HepG2 (cell line): ENCODE data around the gene JPH3. TPM values are rescaled to one million over a fixed set of nuclear protein-coding genes. Genes with fewer than 3 reads are reported as not detected.

ENCODE experiments used
- ATAC-seq: fragments of 200-7000 bp; cut with Tn5 transposase; 3 replicates; pipeline ENCODE4 v1.9.1; 2020; ENCODE audit warnings: mild to moderate bottlenecking, moderate library complexity
- BruUV-seq: library from RNA; stranded (reverse); fragments of 400-500 nt; replicated peaks from 2 replicates; lab custom pipeline; 2021; lab: Mats Ljungman, UMichigan
- CTCF ChIA-PET: fragments of 300-600 bp; formaldehyde crosslinking; extraction: SDS; loops from one replicate; lab custom pipeline; 2021; ENCODE audit warnings: low total read pairs, inconsistent platforms, low intra/inter-chr PET ratio; lab: Yijun Ruan, JAX
- POLR2A ChIA-PET: fragments of 350-600 bp; sonication (Branson Sonifier 250); formaldehyde crosslinking; loops from one replicate; lab custom pipeline; 2020; ENCODE audit warnings: antibody characterized with exemption, inconsistent platforms; lab: Yijun Ruan, JAX
- DNase-seq: peaks from one replicate; pipeline ENCODE4 v3.0.0-alpha.2; 2015; ENCODE audit warnings: low spot score
- FAIRE-seq: peaks from 3 replicates; lab custom pipeline; 2011; peaks lifted over from hg19 to GRCh38; lab: Jason Lieb, UNC
- H2AFZ ChIP-seq: one replicate; pipeline ENCODE4 v1.6.1; 2011; ENCODE audit warnings: low read length, inconsistent platforms
- H3K27ac ChIP-seq: fragments of 300-600 bp; 3 replicates; pipeline ENCODE4 v1.8.0; 2011; ENCODE audit warnings: mixed run types, mild to moderate bottlenecking, mixed read lengths, low read length, inconsistent platforms; ENCODE audit not compliant: insufficient read depth; ENCODE audit errors: extremely low read length
- H3K27me3 ChIP-seq, 2 experiments: fragments of 200-600 bp in 1 of 2; 2 replicates in 1 of 2; 3 replicates in 1 of 2; pipeline versions ENCODE4 v1.6.0 to v1.8.0; 2011; ENCODE audit warnings: low read length in 2 of 2, mild to moderate bottlenecking in 2 of 2, moderate library complexity in 2 of 2, inconsistent platforms in 1 of 2; ENCODE audit not compliant: insufficient read depth in 2 of 2, control insufficient read depth in 1 of 2
- H3K36me3 ChIP-seq, 2 experiments: fragments of 200-600 bp in 1 of 2; replicated peaks in 1 of 2; 2 replicates in 1 of 2; 3 replicates in 1 of 2; pipeline versions ENCODE4 v1.5.1 to v1.8.0; 2011; ENCODE audit warnings: low read length in 2 of 2, inconsistent platforms in 1 of 2; ENCODE audit not compliant: insufficient read depth in 2 of 2, control insufficient read depth in 1 of 2
- H3K4me1 ChIP-seq: 2 replicates; pipeline ENCODE4 v1.5.1; 2012; ENCODE audit warnings: low read length, inconsistent platforms; ENCODE audit not compliant: insufficient read depth
- H3K4me2 ChIP-seq: 2 replicates; pipeline ENCODE4 v1.6.0; 2011; ENCODE audit warnings: low read depth, low read length, inconsistent platforms
- H3K4me3 ChIP-seq, 3 experiments: fragments of 200-600 bp in 1 of 3; sonication (generic), shearing (Covaris generic) in 1 of 3; replicated peaks in 1 of 3; 2 replicates each; pipeline ENCODE4 v1.5.1; 2011 to 2016; ENCODE audit warnings: low read length in 3 of 3, inconsistent platforms in 2 of 3, low read depth in 2 of 3, mild to moderate bottlenecking in 2 of 3, control low read depth in 1 of 3, mixed read lengths in 1 of 3; ENCODE audit not compliant: insufficient read depth in 1 of 3
- H3K79me2 ChIP-seq: one replicate; pipeline ENCODE4 v1.6.1; 2011; ENCODE audit warnings: low read length, inconsistent platforms; ENCODE audit not compliant: insufficient read depth
- H3K9ac ChIP-seq: 2 replicates; pipeline ENCODE4 v1.6.0; 2011; ENCODE audit warnings: mild to moderate bottlenecking, low read depth, low read length, inconsistent platforms; ENCODE audit not compliant: insufficient read depth
- H3K9me3 ChIP-seq: 2 replicates; pipeline ENCODE4 v1.5.1; 2012; ENCODE audit warnings: mild to moderate bottlenecking, low read length
- H4K20me1 ChIP-seq: 2 replicates; pipeline ENCODE4 v1.6.0; 2011; ENCODE audit warnings: inconsistent platforms, mild to moderate bottlenecking, low read length, moderate library complexity; ENCODE audit not compliant: insufficient read depth
- ARHGAP35 ChIP-seq: sonication (generic); formaldehyde crosslinking; IDR thresholded peaks from 2 replicates; pipeline ENCODE4 v1.9.0; 2022; ENCODE audit warnings: mild to moderate bottlenecking, inconsistent platforms, moderate library complexity, missing genetic modification reagents, borderline replicate concordance
- ATF4 ChIP-seq, 2 experiments: fragments of 450-650 bp in 1 of 2; sonication (generic) in 1 of 2; formaldehyde crosslinking; IDR thresholded peaks; 2 replicates each; pipeline versions ENCODE4 v1.5.0 to v1.8.0; 2020 to 2022; ENCODE audit warnings: mild to moderate bottlenecking in 1 of 2, missing genetic modification reagents in 1 of 2
- EZH2 ChIP-seq: conservative IDR thresholded peaks from 2 replicates; pipeline ENCODE4 v1.6.1; 2012; ENCODE audit warnings: mild to moderate bottlenecking, low read depth, low read length, moderate library complexity
- HNRNPK ChIP-seq: fragments of 200-400 bp; formaldehyde crosslinking; IDR thresholded peaks from 2 replicates; pipeline ENCODE4 v1.6.1; 2018; ENCODE audit warnings: low read length, low read depth, moderate library complexity, mild to moderate bottlenecking; ENCODE audit not compliant: poor library complexity, severe bottlenecking
- IRF2 ChIP-seq: IDR thresholded peaks from 2 replicates; pipeline ENCODE4 v1.6.1; 2018; ENCODE audit warnings: missing genetic modification reagents, missing compliant biosample characterization
- NFE2L1 ChIP-seq: sonication (generic); formaldehyde crosslinking; IDR thresholded peaks from 2 replicates; pipeline ENCODE4 v1.4.0; 2020; ENCODE audit warnings: missing genetic modification reagents, mild to moderate bottlenecking, borderline replicate concordance
- PRPF4 ChIP-seq: fragments of 200-400 bp; formaldehyde crosslinking; IDR thresholded peaks from 2 replicates; pipeline ENCODE4 v1.6.1; 2016; ENCODE audit warnings: low read length, low read depth; ENCODE audit not compliant: poor library complexity, severe bottlenecking
- YEATS4 ChIP-seq: sonication (generic); formaldehyde crosslinking; IDR thresholded peaks from 2 replicates; pipeline ENCODE4 v1.4.0; 2020; ENCODE audit warnings: missing genetic modification reagents, borderline replicate concordance
- ZNF317 ChIP-seq: sonication (generic); formaldehyde crosslinking; IDR thresholded peaks from 2 replicates; pipeline ENCODE4 v1.5.0; 2020; ENCODE audit warnings: mild to moderate bottlenecking, missing genetic modification reagents
- ZNF383 ChIP-seq: sonication (generic); formaldehyde crosslinking; IDR thresholded peaks from 2 replicates; pipeline ENCODE4 v1.4.0; 2020; ENCODE audit warnings: missing genetic modification reagents, mild to moderate bottlenecking, borderline replicate concordance
- ZNF878 ChIP-seq: sonication (generic); formaldehyde crosslinking; IDR thresholded peaks from 2 replicates; pipeline ENCODE4 v1.8.1; 2023; ENCODE audit warnings: mild to moderate bottlenecking, missing genetic modification reagents, moderate library complexity
- WGBS: methylation state at CpG from one replicate; pipeline ENCODE4 v1.1.6; 2017; ENCODE audit warnings: low lambda C conversion rate; 5-methylcytosine and 5-hydroxymethylcytosine counted together
- in situ Hi-C: cut with HindIII; loops from 2 replicates; pipeline ENCODE4 v1.10.0; 2017; ENCODE audit warnings: low pct_unique_long_range_greater_than_20kb; ENCODE audit not compliant: extremely low pct_ligation_motif_present
- intact Hi-C: fragments of 100-400 bp; cut with micrococcal nuclease; formaldehyde crosslinking; loops from one replicate; pipeline ENCODE4 v1.10.0; 2022; ENCODE audit not compliant: unreplicated experiment
- polyA plus RNA-seq, 8 experiments: library from polyadenylated mRNA; depleted of rRNA in 3 of 8; stranded (reverse) in 7 of 8; unstranded in 1 of 8; fragments of >200 nt; fragmentation: Illumina TruSeq in 4 of 8; extraction: Trizol in 4 of 8; gene quantifications; 2 replicates each; pipeline versions ENCODE4 v1.2.1 to v1.2.3, GENCODE V29; 2011 to 2016; ENCODE audit warnings: low read depth in 4 of 8, missing spikeins in 1 of 8, mixed read lengths in 1 of 8; ENCODE audit not compliant: insufficient read depth in 1 of 8
- total RNA-seq, 5 experiments: library from RNA; depleted of rRNA; stranded (reverse); fragments of >200 nt; fragmentation: Illumina TruSeq; extraction: Trizol; gene quantifications; 2 replicates each; pipeline ENCODE4 v1.2.3, GENCODE V29; 2016; ENCODE audit warnings: low read depth in 1 of 5

The JPH3 gene
- total and polyA plus RNA-seq, 2 of the 13 experiments (the other 11 are each of a cell fraction or from before 2014, with no cell fraction given) = not detected

- ChIA-PET CTCF (no interaction called here), POLR2A (no interaction called here)
- H3K9me3 ChIP-seq = no peaks in the 10 kb centered on the region
- H3K4me2 ChIP-seq = no peak overlapping the region
- 23% methylated on average over 28 of the region's 32 CpGs for WGBS
- no peak overlapping the region for H3K9ac ChIP-seq
- H2AFZ ChIP-seq = no peak overlapping the region
- H3K4me3 ChIP-seq = no peak overlapping the region
- no peak for ATAC-seq
- no peak overlapping the region for H3K27ac ChIP-seq
- peaks cover 39 to 77% of the 10 kb centered on the region in 2 experiments for H3K27me3 ChIP-seq
- no peaks in the 10 kb centered on the region for H3K79me2 ChIP-seq
- no peak for FAIRE-seq
- in situ Hi-C loops (no loop called here), intact Hi-C loops (loop anchor here (10.0 kb wide), 1 partner anchor 63 kb away; no protein-coding TSS in a partner anchor)
- TF ChIP-seq EZH2 = peak; percentile 99
- no peak for TF ChIP-seq YEATS4 (CRISPR knock-in tag)
- BruUV-seq = no TSS peak
- H4K20me1 ChIP-seq = no peaks in the 10 kb centered on the region; the same call in 1 of the 2 replicates
- H3K4me1 ChIP-seq = no peaks in the 10 kb centered on the region
- H3K36me3 ChIP-seq = no peaks in the 10 kb centered on the region
- DNase-seq = no peak
Measured at GRCh38 chr16:87601401-87601981, 817 bp upstream of the JPH3 start.

GRCh38 chr16:87602821-87603683, 744 bp downstream of the JPH3 start:
- in situ Hi-C loops (no loop called here), intact Hi-C loops (loop anchor here (10.0 kb wide), 1 partner anchor 62 kb away; no protein-coding TSS in a partner anchor)
- no peaks in the 10 kb centered on the region for H3K79me2 ChIP-seq
- ChIA-PET POLR2A (no interaction called here), CTCF (no interaction called here)
- no peaks in the 10 kb centered on the region for H3K4me1 ChIP-seq
- DNase-seq (no peak), FAIRE-seq (no peak), ATAC-seq (peak; percentile 23)
- no peak overlapping the region for H2AFZ ChIP-seq
- peak overlapping the region in 2 of 3 experiments; percentile 20 to 42; a peak in 2 of 6 replicates for H3K4me3 ChIP-seq
- H3K9me3 ChIP-seq = no peaks in the 10 kb centered on the region
- H3K27me3 ChIP-seq = peaks cover 39 to 91% of the 10 kb centered on the region in 2 experiments
- H3K4me2 ChIP-seq = peak overlapping the region; percentile 46
- H3K36me3 ChIP-seq = no peaks in the 10 kb centered on the region
- peaks cover 5% of the 10 kb centered on the region for H4K20me1 ChIP-seq
- no peak overlapping the region for H3K9ac ChIP-seq
- H3K27ac ChIP-seq = no peak overlapping the region
- 26% methylated on average over 61 of the region's 97 CpGs for WGBS
- BruUV-seq = no TSS peak
- no peak for TF ChIP-seq ZNF878 (CRISPR knock-in tag)
- TF ChIP-seq ATF4 (CRISPR knock-in tag; IDR thresholded peaks at IDR 0.05) = no peak
- no peak for TF ChIP-seq ZNF317 (CRISPR knock-in tag)
- TF ChIP-seq IRF2 (CRISPR knock-in tag) = no peak
- peak; percentile 29 for TF ChIP-seq HNRNPK
- TF ChIP-seq ARHGAP35 (CRISPR knock-in tag) = no peak
- no peak for TF ChIP-seq PRPF4
- TF ChIP-seq NFE2L1 (CRISPR knock-in tag) = no peak
- TF ChIP-seq ZNF383 (CRISPR knock-in tag) = no peak
